Activated naive CD4-positive, alpha-beta T cell treated with anti-CD3 and anti-CD28 coated beads, Interleukin-2, amount 50 U/mL, for 72 hours (primary cell): ENCODE results near the gene DOLPP1. TPM values are rescaled to one million over a fixed set of nuclear protein-coding genes. Genes with fewer than 3 reads are reported as not detected.
A peak's percentile ranks its signal among the peaks of the same experiment; 100 is the strongest.
"Not testable (repeated sequence)": the region's sequence is repeated elsewhere in the genome, so short reads cannot be mapped to it uniquely, and the experiment has no call there.

Source experiments
- ATAC-seq, 2 donors: fragments of 150-1000 bp; cut with Tn5 transposase; 2 replicates each; pipeline ENCODE4 v1.10.0; 2021; ENCODE audit warnings: mild to moderate bottlenecking in 2 of 2, moderate library complexity in 2 of 2
- DNase-seq, 2 donors: peaks; one replicate each; pipeline ENCODE4 v3.0.0; 2021 to 2022; ENCODE audit warnings: low spot score in 2 of 2
- H3K27ac Mint-ChIP-seq, 2 donors: one replicate each; pipeline ENCODE4 v1.8.0; 2022; ENCODE audit warnings: mild to moderate bottlenecking in 2 of 2, mixed read lengths in 2 of 2
- H3K36me3 Mint-ChIP-seq, 2 donors: one replicate each; pipeline ENCODE4 v1.8.0; 2022; ENCODE audit warnings: mixed read lengths in 2 of 2
- H3K9me3 Mint-ChIP-seq, 2 donors: one replicate each; pipeline ENCODE4 v1.8.0; 2022; ENCODE audit warnings: mixed read lengths in 2 of 2
- total RNA-seq, 2 donors: library from RNA; stranded (reverse); gene quantifications; one replicate each; pipeline ENCODE4 v1.2.3, GENCODE V29; 2022

DOLPP1 gene
- total RNA-seq, 2 donors from 2014 or later: 11.6 to 36.1 TPM

DNA sequence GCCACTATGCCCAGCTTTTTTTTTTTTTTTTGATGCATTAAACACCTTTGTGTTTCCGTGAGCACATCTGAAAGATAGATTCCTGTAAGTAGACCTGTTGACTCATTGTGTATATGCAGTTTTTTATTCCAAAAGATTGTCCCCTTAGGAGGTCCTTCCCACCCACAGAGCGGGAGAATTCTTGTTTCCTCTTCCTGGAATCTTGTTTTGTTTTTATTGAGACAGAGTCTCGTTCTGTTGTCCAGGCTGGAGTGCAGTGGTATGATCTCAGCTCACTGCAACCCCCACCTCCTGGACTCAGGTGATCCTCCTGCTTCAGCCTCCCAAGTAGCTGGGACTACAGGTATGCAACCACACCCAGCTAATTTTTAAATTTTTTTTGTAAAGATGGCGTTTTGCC, 37.9 kb downstream of the DOLPP1 start:
- Mint-ChIP-seq H3K36me3 (peaks cover 0 to 11% of the 10 kb centered on the region in 2 donors), H3K27ac (peak overlapping the region in 1 of 2 donors; percentile 29), H3K9me3 (no peaks in the 10 kb centered on the region)
- ATAC-seq (no peak), DNase-seq (no peak)

DNA sequence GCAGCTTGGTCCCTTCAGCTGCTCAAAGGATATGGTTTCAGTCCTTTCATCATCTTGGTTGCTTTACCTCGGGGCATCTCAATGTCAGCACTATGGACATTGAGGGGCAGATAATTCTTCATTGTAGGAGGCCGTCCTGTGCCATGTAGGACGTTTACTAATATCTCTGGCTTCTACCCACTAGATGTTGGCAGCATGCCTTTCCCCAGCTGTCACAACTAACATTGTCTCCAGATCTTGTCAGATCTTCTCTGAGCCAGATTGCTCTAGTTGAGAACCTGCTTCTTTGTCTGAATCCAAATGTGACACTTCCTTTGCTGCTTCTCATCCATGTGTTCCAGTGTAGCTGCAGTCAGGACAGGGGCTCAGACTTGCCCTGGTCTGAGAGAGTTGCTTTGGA, 40.6 kb downstream of the DOLPP1 start:
- Mint-ChIP-seq H3K27ac (peak overlapping the region in 1 of 2 donors; percentile 83), H3K36me3 (peaks cover 0 to 11% of the 10 kb centered on the region in 2 donors), H3K9me3 (no peaks in the 10 kb centered on the region)
- no peak for DNase-seq
- ATAC-seq: no peak

DNA sequence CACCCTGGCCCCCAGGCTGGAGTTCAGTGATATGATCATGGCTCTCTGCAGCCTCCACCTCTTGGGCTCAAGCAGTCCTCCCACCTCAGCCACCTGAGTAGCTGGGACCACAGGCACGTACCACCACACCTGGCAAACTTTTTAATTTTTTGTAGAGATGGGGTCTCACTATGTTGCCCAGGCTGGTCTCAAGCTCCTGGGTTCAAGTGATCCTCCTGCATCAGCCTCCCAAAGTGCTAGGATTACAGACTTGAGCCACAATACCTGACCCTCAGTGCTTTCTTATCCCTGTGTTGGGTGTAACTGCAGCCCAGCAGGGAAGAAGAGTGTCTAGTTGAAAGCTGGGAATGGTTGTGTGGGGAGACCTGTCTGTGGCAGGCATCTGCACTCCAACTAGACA, 41.2 kb downstream of the DOLPP1 start:
- H3K9me3 Mint-ChIP-seq: no peaks in the 10 kb centered on the region
- DNase-seq (no peak), ATAC-seq (no peak)
- H3K27ac Mint-ChIP-seq: peak overlapping the region in 1 of 2 donors; percentile 40
- H3K36me3 Mint-ChIP-seq: peaks cover 0 to 11% of the 10 kb centered on the region in 2 donors

DNA sequence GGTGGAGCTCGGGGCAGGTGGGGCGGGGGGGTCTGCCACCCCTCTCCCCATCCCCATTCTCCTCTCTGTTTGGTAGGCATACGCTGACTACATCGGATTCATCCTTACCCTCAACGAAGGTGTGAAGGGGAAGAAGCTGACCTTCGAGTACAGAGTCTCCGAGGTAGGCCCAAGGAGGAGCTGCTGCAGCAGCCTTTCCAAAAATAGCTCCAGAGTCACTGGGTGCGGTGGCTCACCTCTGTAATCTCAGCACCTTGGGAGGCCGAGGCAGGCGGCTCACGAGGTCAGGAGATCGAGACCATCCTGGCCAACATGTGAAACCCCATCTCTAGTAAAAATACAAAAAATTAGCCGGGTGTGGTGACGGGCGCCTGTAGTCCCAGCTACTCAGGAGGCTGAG, 42.1 kb downstream of the DOLPP1 start:
- not testable (repeated sequence) for H3K9me3 Mint-ChIP-seq, DNase-seq, ATAC-seq, H3K27ac Mint-ChIP-seq
- peaks cover 0 to 15% of the 10 kb centered on the region in 2 donors for H3K36me3 Mint-ChIP-seq

DNA sequence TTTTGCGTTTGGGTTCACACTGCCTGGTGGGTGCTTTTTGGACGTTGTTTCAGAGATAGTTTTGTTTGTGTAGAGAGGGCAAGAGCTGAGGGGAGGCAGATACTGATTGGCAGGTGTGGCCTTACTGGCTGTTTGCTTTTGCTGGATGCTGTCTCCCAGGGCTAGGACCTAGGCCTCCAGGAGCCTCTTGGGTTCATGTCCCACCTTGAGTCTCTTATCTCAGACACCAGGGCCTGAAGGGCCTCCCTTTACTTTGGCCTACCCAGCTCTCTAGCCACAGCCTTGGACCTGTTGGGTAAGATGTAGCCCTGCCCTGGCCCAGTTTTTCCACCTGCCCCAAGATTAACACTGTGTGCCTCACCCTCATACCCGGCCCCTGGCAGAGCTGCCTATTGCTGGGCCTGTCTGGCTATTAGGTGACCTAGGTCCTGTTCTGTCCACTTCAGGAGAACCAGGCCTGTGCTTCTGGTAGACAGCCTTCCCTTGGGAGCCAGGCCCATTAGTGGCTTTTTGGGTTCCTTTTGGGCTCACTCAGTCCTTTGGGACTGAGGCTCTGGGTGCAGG, 43.7 kb downstream of the DOLPP1 start:
- Mint-ChIP-seq H3K36me3 (peaks cover 0 to 15% of the 10 kb centered on the region in 2 donors), H3K27ac (peak overlapping the region in 1 of 2 donors; percentile 85), H3K9me3 (no peaks in the 10 kb centered on the region)
- no peak for DNase-seq
- no peak for ATAC-seq

DNA sequence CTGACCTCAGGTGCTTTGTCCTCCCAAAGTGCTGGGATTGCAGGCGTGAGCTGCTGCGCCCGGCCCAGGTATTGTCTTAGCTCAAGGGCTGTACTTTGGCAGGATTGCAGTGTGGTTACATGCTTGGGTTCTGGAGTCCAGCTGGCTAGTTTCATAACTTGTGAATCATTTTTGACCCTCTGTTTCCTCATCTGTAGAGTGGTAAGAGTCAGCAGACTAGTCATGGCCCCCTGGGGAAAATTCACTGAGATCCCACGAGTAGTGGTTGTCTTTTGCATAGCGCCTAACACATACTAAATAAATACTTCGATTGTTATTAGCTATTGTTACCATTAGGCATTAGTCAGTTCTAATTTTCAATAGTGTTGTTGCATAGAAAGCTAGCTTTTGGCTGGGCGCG, 44.6 kb downstream of the DOLPP1 start:
- peak in 1 of 2 donors; percentile 65 for ATAC-seq
- peaks cover 0 to 15% of the 10 kb centered on the region in 2 donors for H3K36me3 Mint-ChIP-seq

DNA sequence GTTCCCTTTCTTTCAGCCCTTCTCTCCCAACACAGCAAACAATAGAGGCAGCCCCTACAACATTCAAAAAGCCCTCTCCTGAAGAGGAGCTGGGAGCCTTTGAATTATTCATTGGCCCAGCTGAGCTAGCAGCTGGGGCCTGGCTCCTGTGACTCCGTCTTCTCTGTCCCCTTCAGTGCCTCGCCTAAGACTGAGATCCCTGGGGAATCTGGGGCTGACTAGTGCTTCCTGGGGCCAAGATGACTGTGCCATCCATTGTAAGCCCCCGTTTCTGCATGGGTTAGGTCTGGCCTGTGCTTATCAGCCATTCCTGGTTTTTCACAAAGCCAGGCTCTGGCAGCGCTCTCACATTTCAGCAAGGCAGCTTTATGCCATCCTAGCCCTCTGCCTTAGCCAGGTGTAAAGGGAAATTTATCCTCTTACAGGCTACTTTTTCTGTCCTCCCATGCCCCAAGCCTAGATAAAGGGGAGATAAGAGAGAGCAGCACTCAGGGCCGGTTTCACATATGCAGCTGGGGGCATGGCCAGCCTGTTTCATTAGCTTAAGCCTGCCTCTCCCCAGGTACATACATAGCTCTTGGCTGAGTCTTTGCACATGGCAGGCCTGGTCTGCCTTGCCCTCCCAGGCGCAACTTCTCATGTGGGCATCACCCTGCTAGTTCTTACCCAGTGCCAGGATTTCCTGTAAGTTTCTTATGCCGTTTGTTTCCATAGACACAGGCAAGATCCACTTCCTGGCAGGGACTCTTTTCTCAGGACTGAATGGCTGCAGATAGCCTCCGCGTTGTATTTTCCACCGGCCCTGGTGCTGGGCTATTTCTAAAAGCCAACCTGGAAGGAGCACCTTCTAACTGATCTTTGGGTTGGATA, 46.1 kb downstream of the DOLPP1 start:
- DNase-seq: no peak
- Mint-ChIP-seq H3K36me3 (peaks cover 6 to 9% of the 10 kb centered on the region in 2 donors), H3K27ac (peak overlapping the region in 1 of 2 donors; percentile 9), H3K9me3 (no peaks in the 10 kb centered on the region)
- no peak for ATAC-seq

More for the DNA sequence above, 44.6 kb downstream of the DOLPP1 start:
- Mint-ChIP-seq H3K9me3 (no peaks in the 10 kb centered on the region), H3K27ac (no peak overlapping the region)
- DNase-seq: no peak

DNA sequence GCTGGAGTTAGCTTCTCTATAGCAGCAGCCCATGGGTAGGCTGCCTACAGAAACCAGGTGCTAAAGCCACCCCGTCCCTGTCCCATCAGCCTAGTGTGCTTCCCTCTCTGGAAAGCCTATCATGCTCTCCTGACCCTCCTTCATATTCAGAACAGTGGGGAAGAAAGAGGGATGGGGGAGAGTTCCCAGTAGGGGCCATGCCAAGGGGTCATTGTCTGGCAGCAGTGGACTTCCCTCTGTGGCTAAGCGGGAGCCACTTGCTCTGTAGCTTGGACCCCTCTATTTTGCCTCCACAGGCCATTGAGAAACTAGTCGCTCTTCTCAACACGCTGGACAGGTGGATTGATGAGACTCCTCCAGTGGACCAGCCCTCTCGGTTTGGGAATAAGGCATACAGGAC, 47.8 kb downstream of the DOLPP1 start:
- DNase-seq (no peak), ATAC-seq (no peak)
- H3K36me3 Mint-ChIP-seq: peaks cover 4 to 6% of the 10 kb centered on the region in 2 donors
- H3K9me3 Mint-ChIP-seq: no peaks in the 10 kb centered on the region
- no peak overlapping the region for H3K27ac Mint-ChIP-seq

DNA sequence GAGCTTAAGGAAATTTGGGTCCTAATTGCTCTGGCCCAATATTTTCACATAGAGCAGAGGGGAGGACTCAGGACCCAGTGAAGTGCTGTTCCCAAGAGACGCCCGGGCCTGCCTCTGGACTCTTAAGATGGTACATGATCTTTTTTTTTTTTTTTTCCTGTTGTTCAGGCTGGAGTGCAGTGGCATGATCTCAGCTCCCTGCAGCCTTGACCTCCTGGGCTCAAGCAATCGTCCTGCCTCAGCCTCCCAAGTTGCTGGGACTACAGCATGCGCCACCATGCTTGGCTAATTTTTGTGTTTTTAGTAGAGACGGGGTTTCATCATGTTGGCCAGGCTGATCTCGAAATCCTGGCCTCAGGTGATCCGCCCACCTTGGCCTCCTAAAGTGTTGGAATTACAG, 49.4 kb downstream of the DOLPP1 start:
- not testable (repeated sequence) for H3K36me3 Mint-ChIP-seq, DNase-seq, H3K27ac Mint-ChIP-seq, H3K9me3 Mint-ChIP-seq, ATAC-seq

DNA sequence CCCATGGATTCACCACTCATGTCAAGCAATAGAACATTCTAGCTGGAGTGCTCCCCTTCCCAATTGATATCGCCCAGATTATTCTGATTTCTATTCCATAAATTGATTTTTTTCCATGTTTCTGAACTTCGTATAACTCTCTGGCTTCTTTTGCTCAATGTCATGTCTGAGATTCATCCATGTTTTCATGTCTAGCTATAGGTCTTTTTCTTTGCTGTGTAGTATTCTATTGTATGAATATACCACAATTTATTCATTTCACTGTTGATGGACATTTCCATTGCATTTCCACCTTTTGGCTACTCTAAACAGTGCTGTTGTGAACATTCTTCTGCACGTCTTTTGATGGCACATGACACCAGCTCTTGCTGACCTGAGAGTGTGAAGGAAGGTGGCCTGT, 49.9 kb downstream of the DOLPP1 start:
- H3K27ac Mint-ChIP-seq: no peak overlapping the region
- DNase-seq (no peak), ATAC-seq (no peak)
- H3K9me3 Mint-ChIP-seq: no peaks in the 10 kb centered on the region
- peaks cover 4 to 6% of the 10 kb centered on the region in 2 donors for H3K36me3 Mint-ChIP-seq

DNA sequence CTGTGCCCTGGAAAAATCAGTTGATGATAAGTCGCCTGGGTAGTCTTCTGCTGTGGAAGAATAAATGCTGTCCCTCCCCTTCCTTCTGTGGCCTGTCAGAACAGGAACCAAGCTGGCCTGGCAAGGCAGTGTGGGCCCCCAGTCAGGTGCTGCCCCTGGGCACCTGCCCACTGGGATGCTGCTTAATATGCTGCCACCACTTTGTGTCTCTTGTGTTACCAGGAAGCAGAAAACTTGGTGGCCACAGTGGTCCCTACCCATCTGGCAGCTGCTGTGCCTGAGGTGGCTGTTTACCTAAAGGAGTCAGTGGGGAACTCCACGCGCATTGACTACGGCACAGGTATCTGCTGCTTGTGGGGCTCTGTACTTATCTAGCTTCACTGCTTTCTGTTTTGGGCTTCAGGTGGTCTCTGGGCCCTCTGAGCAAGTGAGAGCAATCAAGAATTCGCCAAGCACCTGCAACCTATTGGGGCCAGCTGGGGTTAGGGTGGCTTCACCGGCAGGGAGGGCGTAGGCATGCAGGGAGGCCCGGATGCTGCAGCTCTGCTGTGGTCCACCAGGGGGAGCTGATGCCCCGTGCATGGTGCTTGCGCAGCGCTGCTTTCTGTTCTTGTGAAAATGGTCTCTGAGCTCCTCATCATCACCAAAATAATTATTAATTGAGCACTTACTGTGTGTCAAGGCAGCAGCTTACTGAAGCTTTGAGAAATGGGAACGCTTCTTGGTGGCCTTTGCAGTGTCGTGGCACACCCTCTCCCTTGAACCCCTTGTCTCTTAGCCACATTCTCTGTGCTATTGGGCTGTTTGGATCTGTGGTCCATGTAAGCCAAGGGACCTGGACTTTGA, 50.6 kb downstream of the DOLPP1 start:
- H3K27ac Mint-ChIP-seq: no peak overlapping the region
- ATAC-seq (peak; percentile 95 to 96), DNase-seq (peak; percentile 78 to 92)
- no peaks in the 10 kb centered on the region for H3K9me3 Mint-ChIP-seq
- peaks cover 4 to 6% of the 10 kb centered on the region in 2 donors for H3K36me3 Mint-ChIP-seq

DNA sequence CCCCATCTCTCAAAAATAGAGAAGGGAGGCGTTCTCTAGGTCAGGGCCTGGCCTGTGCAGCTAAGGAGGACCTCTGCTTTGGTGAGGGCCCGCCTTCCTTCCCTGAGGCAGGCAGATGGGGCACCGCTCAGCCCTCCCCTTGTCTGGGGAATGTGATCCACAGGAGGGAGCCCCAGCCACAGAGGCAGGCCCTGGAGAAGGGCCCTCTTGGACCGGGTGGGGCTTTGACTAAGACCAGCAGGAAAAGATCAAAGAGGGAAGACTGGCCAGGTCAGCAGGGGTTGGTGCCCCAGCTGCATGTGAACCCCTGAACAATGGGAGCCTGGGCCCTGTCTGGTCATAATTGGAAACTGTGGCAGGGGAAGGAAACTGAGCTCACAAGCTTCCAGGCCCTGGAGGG, 52.2 kb downstream of the DOLPP1 start:
- H3K36me3 Mint-ChIP-seq: peaks cover 0 to 6% of the 10 kb centered on the region in 2 donors
- ATAC-seq (no peak), DNase-seq (no peak)
- no peaks in the 10 kb centered on the region for H3K9me3 Mint-ChIP-seq
- H3K27ac Mint-ChIP-seq: no peak overlapping the region

DNA sequence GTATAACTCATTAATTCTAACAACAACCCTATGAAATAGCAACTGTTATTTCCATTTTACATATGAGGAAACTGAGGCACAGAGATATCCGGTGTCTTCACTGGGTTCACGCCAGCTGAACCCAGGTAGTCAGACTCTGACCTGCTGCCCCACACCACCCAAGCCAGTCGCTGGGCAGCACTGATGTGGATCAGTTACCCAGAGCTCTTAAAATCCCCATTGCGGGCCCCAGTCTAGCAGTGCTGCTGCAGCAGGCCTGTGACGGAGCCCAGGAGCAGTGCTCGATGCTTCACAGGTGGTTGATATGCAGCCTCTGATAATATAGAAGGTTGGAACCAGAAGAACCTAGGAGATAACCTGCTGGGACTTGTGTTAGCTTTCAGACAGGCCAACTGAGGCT, 54.6 kb downstream of the DOLPP1 start:
- Mint-ChIP-seq H3K27ac (no peak overlapping the region), H3K36me3 (peaks cover 0 to 6% of the 10 kb centered on the region in 2 donors), H3K9me3 (no peaks in the 10 kb centered on the region)
- DNase-seq: no peak
- ATAC-seq: no peak

DNA sequence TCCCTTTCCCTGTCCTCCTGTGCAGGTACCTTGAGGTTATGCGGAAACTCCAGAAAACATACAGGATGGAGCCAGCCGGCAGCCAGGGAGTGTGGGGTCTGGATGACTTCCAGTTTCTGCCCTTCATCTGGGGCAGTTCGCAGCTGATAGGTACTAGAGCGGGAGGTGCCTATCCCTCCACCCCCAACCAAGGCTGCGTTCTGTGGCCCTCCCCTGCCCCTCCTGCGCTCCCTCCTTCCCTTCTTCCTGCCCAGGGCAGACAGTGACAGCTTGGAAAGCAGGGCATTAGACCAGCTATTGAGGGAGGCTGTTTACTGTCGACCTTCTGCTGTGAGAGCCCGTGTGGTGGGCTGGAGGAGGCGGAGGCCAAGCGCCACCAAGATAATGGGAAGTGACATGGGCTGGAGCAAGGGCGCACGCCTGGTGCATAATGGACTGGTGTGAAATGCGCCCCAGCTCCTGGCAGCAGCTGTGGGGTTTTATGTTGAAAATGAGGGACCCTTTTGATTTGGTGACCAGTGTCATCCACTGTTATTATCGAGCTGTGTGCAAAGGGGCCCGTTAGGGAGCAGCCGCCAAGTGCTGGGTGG, 55.6 kb downstream of the DOLPP1 start:
- Mint-ChIP-seq H3K36me3 (no peaks in the 10 kb centered on the region), H3K27ac (peak overlapping the region in 1 of 2 donors; percentile 65), H3K9me3 (no peaks in the 10 kb centered on the region)
- DNase-seq (no peak), ATAC-seq (no peak)

DNA sequence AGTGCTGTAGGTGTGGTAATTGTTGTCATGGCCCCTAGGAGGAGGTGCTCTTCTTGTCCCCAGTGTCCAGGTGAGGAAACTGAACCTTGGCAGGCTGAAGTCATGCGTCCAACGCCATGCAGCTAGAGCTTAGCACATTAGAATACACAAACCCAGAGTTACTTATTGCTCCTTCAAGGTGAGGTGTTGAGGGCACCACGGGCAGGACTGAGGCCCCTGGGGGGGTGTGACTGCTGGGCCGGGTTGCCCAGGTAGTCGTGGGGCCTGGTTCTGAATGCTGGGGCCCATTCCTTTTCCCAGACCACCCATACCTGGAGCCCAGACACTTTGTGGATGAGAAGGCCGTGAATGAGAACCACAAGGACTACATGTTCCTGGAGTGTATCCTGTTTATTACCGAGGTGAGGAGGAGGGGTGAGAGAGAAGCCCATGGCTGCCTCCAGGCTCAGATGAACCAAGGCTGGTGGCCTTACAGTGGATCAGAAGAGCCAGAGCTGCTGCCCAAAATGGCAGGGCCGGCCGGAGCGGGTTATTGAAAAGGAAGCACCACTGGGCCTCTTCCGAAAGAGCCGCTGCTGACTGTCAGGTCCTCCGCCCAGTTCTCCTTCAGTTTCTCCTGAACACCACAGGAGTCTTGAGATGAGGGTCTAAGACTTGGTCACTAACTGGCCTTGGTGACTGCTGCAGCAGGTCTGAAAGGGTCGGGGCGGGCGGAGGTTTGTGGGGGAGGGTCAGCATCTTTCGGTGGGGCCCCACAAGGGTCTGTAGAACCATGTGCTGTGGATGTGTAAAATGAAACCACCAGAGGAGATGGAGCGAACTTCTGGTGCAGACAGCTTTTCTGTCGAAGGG, 56.6 kb downstream of the DOLPP1 start:
- H3K27ac Mint-ChIP-seq: no peak overlapping the region
- H3K36me3 Mint-ChIP-seq: peaks cover 0 to under 1% of the 10 kb centered on the region in 2 donors
- ATAC-seq: no peak
- H3K9me3 Mint-ChIP-seq: no peaks in the 10 kb centered on the region
- DNase-seq: no peak

DNA sequence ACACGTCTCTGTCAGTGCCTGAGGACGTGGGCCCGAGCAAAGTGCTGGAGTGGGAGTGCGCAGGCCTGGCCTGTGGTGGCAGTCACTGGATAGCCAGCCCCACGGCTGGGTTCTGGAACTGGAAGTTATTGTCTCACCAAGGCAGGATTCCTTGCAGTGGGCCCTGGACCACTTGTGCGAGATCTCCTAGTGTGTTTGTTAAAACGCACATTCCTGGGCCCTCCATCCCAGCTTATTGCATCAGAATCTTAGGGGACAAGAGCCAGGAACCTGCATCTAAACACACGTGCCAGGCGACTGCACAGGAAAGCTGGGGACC, 57.2 kb downstream of the DOLPP1 start:
- Mint-ChIP-seq H3K27ac (no peak overlapping the region), H3K9me3 (no peaks in the 10 kb centered on the region), H3K36me3 (peaks cover 0 to 4% of the 10 kb centered on the region in 2 donors)
- no peak for ATAC-seq
- DNase-seq: no peak
